CD14-positive monocyte (primary cell): ENCODE data around the gene ATP6V0A4. TPM values are rescaled to one million over a fixed set of nuclear protein-coding genes. Genes with fewer than 3 reads are reported as not detected.

ENCODE experiments used
- DNase-seq, 3 donors: peaks; one replicate each; pipeline ENCODE4 v3.0.0-alpha.2; 2011 to 2022
- H2AFZ ChIP-seq: 2 replicates; pipeline ENCODE4 v1.6.0; 2012; ENCODE audit warnings: mild to moderate bottlenecking, low read depth, low read length, inconsistent platforms; ENCODE audit not compliant: insufficient read depth, poor library complexity, severe bottlenecking
- H3K27ac ChIP-seq, 2 donors: 1 replicate in 1 of 2; 2 replicates in 1 of 2; pipeline ENCODE4 v1.5.1; 2012 to 2013; ENCODE audit warnings: low read length in 2 of 2, control low read depth in 1 of 2, inconsistent platforms in 1 of 2, low read depth in 1 of 2, mild to moderate bottlenecking in 1 of 2
- H3K27me3 ChIP-seq, 2 donors: one replicate each; pipeline versions ENCODE4 v1.6.0 to v1.6.1; 2011 to 2013; ENCODE audit warnings: low read length in 2 of 2; ENCODE audit not compliant: control insufficient read depth in 2 of 2, insufficient read depth in 2 of 2
- H3K36me3 ChIP-seq, 2 donors: replicated peaks in 1 of 2; 1 replicate in 1 of 2; 2 replicates in 1 of 2; pipeline versions ENCODE4 v1.5.1 to v1.6.1; 2012 to 2013; ENCODE audit warnings: low read length in 2 of 2, control low read depth in 1 of 2, inconsistent platforms in 1 of 2, mild to moderate bottlenecking in 1 of 2; ENCODE audit not compliant: insufficient read depth in 2 of 2, control insufficient read depth in 1 of 2
- H3K4me1 ChIP-seq, 2 donors: 1 replicate in 1 of 2; 2 replicates in 1 of 2; pipeline versions ENCODE4 v1.5.1 to v1.6.1; 2012 to 2013; ENCODE audit warnings: low read length in 2 of 2, control low read depth in 1 of 2, inconsistent platforms in 1 of 2, mild to moderate bottlenecking in 1 of 2, moderate library complexity in 1 of 2; ENCODE audit not compliant: insufficient read depth in 2 of 2, control insufficient read depth in 1 of 2
- H3K4me2 ChIP-seq: replicated peaks from 2 replicates; pipeline ENCODE3; 2012; ENCODE audit warnings: low read length, moderate library complexity, mild to moderate bottlenecking; ENCODE audit not compliant: poor library complexity, severe bottlenecking; ENCODE audit errors: extremely low read depth
- H3K4me3 ChIP-seq, 3 experiments: fragments of 200-600 bp in 1 of 3; sonication (generic) in 1 of 3; replicated peaks in 1 of 3; 1 replicate in 2 of 3; 2 replicates in 1 of 3; pipeline ENCODE4 v1.5.1; 2011 to 2013; ENCODE audit warnings: low read length in 3 of 3, mild to moderate bottlenecking in 3 of 3, control low read depth in 2 of 3, low read depth in 2 of 3, inconsistent platforms in 1 of 3, moderate library complexity in 1 of 3
- H3K79me2 ChIP-seq: 2 replicates; pipeline ENCODE4 v1.6.0; 2012; ENCODE audit warnings: mild to moderate bottlenecking, control low read depth, inconsistent platforms, low read length, moderate library complexity; ENCODE audit not compliant: insufficient read depth
- H3K9ac ChIP-seq: 2 replicates; pipeline ENCODE4 v1.6.0; 2017; ENCODE audit warnings: low read length, mild to moderate bottlenecking; ENCODE audit not compliant: insufficient read depth, poor library complexity, severe bottlenecking
- H3K9me3 ChIP-seq, 2 donors: replicated peaks in 1 of 2; 1 replicate in 1 of 2; 2 replicates in 1 of 2; pipeline versions ENCODE4 v1.5.1 to v1.6.1; 2012 to 2013; ENCODE audit warnings: low read length in 2 of 2, control low read depth in 1 of 2; ENCODE audit not compliant: control insufficient read depth in 1 of 2, insufficient read depth in 1 of 2
- H4K20me1 ChIP-seq: 2 replicates; pipeline ENCODE4 v1.6.0; 2012; ENCODE audit warnings: mild to moderate bottlenecking, low read length, control low read depth, moderate library complexity; ENCODE audit not compliant: insufficient read depth
- H3K27ac Mint-ChIP-seq, 7 donors: one replicate each; pipeline ENCODE4 v1.8.0; 2020; ENCODE audit warnings: mild to moderate bottlenecking in 7 of 7, mixed read lengths in 7 of 7, moderate library complexity in 6 of 7, inconsistent platforms in 2 of 7
- H3K27me3 Mint-ChIP-seq, 3 donors: one replicate each; pipeline ENCODE4 v1.8.0; 2021 to 2022; ENCODE audit warnings: low read depth in 3 of 3, mild to moderate bottlenecking in 3 of 3, mixed read lengths in 3 of 3, moderate library complexity in 3 of 3, inconsistent platforms in 1 of 3
- H3K36me3 Mint-ChIP-seq, 2 donors: one replicate each; pipeline ENCODE4 v1.8.0; 2020; ENCODE audit warnings: mixed read lengths in 2 of 2, inconsistent platforms in 1 of 2, mild to moderate bottlenecking in 1 of 2
- H3K4me1 Mint-ChIP-seq: one replicate; pipeline ENCODE4 v1.8.0; 2020; ENCODE audit warnings: mild to moderate bottlenecking, mixed read lengths
- H3K4me3 Mint-ChIP-seq, 2 donors: one replicate each; pipeline ENCODE4 v1.8.0; 2020; ENCODE audit warnings: mild to moderate bottlenecking in 2 of 2, mixed read lengths in 2 of 2, moderate library complexity in 1 of 2
- H3K9me3 Mint-ChIP-seq, 7 donors: one replicate each; pipeline ENCODE4 v1.8.0; 2020 to 2022; ENCODE audit warnings: mixed read lengths in 7 of 7, mild to moderate bottlenecking in 6 of 7, moderate library complexity in 6 of 7, inconsistent platforms in 2 of 7
- WGBS: methylation state at CpG from one replicate; pipeline ENCODE4 v1.1.5; 2013; ENCODE audit warnings: missing lambda C conversion rate; ENCODE audit not compliant: insufficient coverage; 5-methylcytosine and 5-hydroxymethylcytosine counted together
- intact Hi-C, 2 donors: fragments of 100-400 bp; cut with micrococcal nuclease; formaldehyde crosslinking; loops; one replicate each; pipeline versions ENCODE4 v1.15.0 to v1.15.1; 2023
- polyA plus RNA-seq, 3 donors: library from polyadenylated mRNA; depleted of rRNA in 1 of 3; unstranded in 2 of 3; stranded (reverse) in 1 of 3; fragments of 300-500 nt in 2 of 3; fragments of >200 nt in 1 of 3; fragmentation: Illumina TruSeq in 2 of 3; gene quantifications; 1 replicate in 2 of 3; 2 replicates in 1 of 3; pipeline ENCODE4 v1.2.3, GENCODE V29; 2012 to 2021
- TF ChIP-seq, protein P1 (sequence below): fragments of 200-600 bp; IDR thresholded peaks from one replicate; pipeline ENCODE4 v1.8.0; 2022; ENCODE audit warnings: antibody characterized with exemption, mild to moderate bottlenecking

ATP6V0A4 gene
- polyA plus RNA-seq, 3 donors: not detected

DNA sequence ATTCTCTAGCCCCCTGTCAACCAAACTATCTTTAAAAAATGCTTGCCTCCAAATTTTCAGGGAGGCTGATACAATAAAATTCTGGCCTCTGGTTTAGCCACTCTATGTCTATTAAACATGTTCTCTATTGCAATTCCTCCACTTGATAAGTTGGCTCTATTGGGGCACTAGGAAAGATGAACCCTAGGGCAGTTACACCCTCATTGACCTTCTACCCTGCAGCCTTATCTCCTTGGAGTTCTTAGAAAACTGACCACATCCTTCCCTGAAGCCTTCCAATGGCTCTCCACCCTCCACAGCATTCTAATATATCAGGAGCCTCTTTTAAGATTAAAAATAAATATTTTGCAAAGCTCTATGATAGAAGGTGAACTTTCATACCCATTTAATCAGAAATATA is 127.4 kb downstream of the ATP6V0A4 start:
- Mint-ChIP-seq H3K9me3 (peaks cover 0 to 6% (median 4%) of the 10 kb centered on the region in 7 donors), H3K4me3 (no peak overlapping the region), H3K27me3 (peaks cover 0 to 11% (median 5%) of the 10 kb centered on the region in 3 donors), H3K4me1 (no peaks in the 10 kb centered on the region), H3K36me3 (no peaks in the 10 kb centered on the region), H3K27ac (no peak overlapping the region)
- no peaks in the 10 kb centered on the region for H3K4me1 ChIP-seq
- no peak overlapping the region for H3K4me3 ChIP-seq
- no peak for DNase-seq
- no peak overlapping the region for H3K27ac ChIP-seq
- TF ChIP-seq, protein P1, sequence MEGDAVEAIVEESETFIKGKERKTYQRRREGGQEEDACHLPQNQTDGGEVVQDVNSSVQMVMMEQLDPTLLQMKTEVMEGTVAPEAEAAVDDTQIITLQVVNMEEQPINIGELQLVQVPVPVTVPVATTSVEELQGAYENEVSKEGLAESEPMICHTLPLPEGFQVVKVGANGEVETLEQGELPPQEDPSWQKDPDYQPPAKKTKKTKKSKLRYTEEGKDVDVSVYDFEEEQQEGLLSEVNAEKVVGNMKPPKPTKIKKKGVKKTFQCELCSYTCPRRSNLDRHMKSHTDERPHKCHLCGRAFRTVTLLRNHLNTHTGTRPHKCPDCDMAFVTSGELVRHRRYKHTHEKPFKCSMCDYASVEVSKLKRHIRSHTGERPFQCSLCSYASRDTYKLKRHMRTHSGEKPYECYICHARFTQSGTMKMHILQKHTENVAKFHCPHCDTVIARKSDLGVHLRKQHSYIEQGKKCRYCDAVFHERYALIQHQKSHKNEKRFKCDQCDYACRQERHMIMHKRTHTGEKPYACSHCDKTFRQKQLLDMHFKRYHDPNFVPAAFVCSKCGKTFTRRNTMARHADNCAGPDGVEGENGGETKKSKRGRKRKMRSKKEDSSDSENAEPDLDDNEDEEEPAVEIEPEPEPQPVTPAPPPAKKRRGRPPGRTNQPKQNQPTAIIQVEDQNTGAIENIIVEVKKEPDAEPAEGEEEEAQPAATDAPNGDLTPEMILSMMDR: no peak
- H3K9me3 ChIP-seq: no peaks in the 10 kb centered on the region
- H3K4me2 ChIP-seq: no peak overlapping the region
- H3K9ac ChIP-seq: no peak overlapping the region
- no peaks in the 10 kb centered on the region for H3K27me3 ChIP-seq
- H2AFZ ChIP-seq: no peak overlapping the region
- no peaks in the 10 kb centered on the region for H3K79me2 ChIP-seq
- no peaks in the 10 kb centered on the region for H3K36me3 ChIP-seq
- H4K20me1 ChIP-seq: no peaks in the 10 kb centered on the region
- intact Hi-C loops: no loop called here

DNA sequence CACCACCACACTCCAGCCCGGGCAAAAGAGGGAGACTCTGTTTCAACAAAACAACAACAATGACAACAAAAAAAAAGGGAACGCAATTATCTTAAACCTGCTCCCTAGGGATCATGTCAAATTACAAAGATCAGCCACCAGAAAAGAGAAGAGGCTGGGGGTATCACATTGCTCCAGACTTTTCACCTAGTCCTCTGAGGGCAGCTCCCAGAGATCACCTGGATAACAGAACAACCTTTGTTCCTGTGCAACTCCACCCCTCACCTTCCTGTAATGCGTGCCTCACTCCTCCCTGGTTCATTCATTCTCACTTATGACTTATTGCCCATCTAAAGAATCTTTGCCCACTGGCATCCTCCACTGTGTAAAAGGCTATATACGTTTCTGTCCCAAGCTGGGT is 128.6 kb downstream of the ATP6V0A4 start:
- H3K4me1 ChIP-seq: peaks cover 2% of the 10 kb centered on the region in 2 donors
- Mint-ChIP-seq H3K27me3 (peaks cover 2 to 18% (median 5%) of the 10 kb centered on the region in 3 donors), H3K36me3 (no peaks in the 10 kb centered on the region), H3K27ac (no peak overlapping the region), H3K4me3 (no peak overlapping the region), H3K9me3 (peaks cover 0 to 6% (median 5%) of the 10 kb centered on the region in 7 donors), H3K4me1 (peaks cover 5% of the 10 kb centered on the region)
- H3K36me3 ChIP-seq: no peaks in the 10 kb centered on the region
- H3K4me2 ChIP-seq: no peak overlapping the region
- H3K27ac ChIP-seq: no peak overlapping the region
- no peaks in the 10 kb centered on the region for H3K79me2 ChIP-seq
- no peak overlapping the region for H3K9ac ChIP-seq
- H2AFZ ChIP-seq: no peak overlapping the region
- H3K4me3 ChIP-seq: no peak overlapping the region
- no peaks in the 10 kb centered on the region for H4K20me1 ChIP-seq
- WGBS: no CpG with 5 or more reads among the region's 4 CpGs
- H3K9me3 ChIP-seq: peaks cover 0 to 2% of the 10 kb centered on the region in 2 donors
- TF ChIP-seq, protein P1: no peak
- H3K27me3 ChIP-seq: no peaks in the 10 kb centered on the region
- intact Hi-C loops: no loop called here
- DNase-seq: no peak
